Measurements from ENCODE around the gene SGCD.
"Not testable (repeated sequence)": the region's sequence is repeated elsewhere in the genome, so short reads cannot be mapped to it uniquely, and the experiment has no call there.

SGCD gene

DNA sequence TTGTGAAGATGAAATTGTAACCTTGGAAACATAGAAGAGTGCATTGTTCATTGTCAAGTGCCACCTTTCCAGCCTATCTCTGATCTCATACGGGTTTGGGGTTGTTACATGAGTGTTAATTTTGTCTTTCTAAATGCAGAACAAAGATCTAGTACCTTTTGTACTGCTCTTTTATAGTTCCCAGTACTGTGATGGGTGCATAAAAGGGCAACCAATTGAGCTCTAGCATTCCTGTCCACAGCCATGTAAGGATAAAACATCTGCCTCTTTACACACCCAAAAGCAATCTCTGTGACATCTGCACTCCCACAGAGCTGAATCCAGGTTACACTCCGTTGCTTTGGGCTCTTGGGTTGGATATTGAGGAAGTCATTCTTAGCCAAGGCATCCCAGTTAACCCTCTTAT is 255.2 kb downstream of the SGCD start:
- DNase-seq (ENCODE audit: low read depth), result no peak

DNA sequence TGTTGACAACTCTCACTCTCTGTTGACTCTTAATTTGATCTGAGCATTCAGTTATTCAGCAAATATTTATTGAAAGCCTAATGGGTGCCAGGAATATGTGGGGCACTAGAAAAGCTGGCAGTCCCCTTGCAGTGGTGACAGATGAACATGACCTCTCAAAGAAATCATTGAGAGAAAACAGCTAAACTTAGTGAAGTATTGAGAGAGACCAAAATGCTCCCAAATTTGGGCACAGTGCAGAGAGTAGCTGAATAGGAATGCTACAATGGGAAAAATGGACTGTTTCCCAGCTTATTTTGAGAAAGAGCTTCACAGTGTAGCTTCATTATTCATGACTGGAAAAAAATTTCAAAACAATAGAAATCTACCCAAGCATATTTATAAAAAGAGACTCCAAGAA is 257.9 kb downstream of the SGCD start:
- DNase-seq (ENCODE audit: low read depth), result no peak

GRCh38 chr5:156585999-156586398 is 259.0 kb downstream of the SGCD start:
- no peak for DNase-seq (ENCODE audit: low read depth)

DNA sequence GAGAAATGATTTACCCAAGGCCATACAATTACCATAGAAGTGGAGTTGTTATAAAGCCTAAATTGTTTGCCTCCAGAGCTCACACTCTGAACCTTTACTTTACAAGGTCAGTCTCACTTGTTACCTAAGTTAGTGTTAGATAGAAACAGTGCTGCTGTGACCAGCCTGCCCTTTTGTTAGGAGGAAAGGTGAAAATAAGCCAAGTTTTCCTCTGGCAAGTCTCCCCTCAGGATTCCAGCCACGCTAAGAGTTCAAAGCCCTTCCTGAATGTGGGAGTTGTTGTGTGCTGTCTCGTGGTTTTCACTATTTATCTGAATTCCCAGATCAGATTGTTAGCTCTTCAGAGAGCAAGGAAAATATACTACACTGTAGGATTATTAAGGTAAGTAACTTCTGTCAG is 260.0 kb downstream of the SGCD start:
- DNase-seq (ENCODE audit: low read depth), result no peak

GRCh38 chr5:156588306-156588705 is 261.3 kb downstream of the SGCD start:
- no peak for DNase-seq (ENCODE audit: low read depth)

- no peak for DNase-seq (ENCODE audit: low read depth)
Observed at GRCh38 chr5:156589104-156589945, 262.4 kb downstream of the SGCD start.

- DNase-seq (ENCODE audit: low read depth), result no peak
Observed at GRCh38 chr5:156589946-156590216, 262.9 kb downstream of the SGCD start.

DNA sequence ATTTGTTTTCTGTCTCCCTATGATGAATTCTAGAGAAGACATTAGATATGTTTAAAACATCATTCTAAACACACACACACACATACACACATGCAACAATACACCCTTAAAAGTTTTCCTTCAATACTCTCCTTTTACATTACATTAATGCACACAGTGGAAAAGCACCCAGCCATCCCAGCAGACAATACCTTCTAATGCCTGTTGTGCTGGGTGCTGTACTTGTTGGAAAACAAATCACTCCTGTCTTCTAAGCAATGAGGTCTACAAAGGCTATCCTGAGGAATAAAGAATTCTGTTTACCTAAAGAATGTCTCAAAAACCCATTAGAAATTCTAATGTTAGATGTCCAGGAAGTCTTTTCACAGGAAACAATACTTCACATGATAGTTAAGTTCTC is 264.0 kb downstream of the SGCD start:
- DNase-seq (ENCODE audit: low read depth), result no peak

DNA sequence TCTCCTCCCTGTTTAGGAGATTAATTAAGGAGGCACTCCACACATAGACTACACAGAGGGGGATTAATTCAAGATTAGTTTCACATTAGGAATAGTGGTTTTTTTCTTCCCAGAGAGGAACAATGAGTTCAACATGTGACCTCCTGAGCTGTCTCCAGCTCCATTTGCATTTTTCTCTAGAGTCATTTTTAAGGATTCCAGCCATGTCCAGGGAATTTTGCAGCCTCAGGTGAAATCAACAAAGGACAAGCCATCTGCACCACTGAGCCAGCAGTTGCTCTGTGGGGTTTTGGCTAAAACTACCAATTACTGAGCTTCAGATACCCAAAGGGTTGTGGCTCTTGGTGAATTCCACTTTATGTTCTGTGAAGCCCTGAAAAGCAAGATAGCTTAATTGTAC is 264.7 kb downstream of the SGCD start:
- DNase-seq (ENCODE audit: low read depth), result no peak

DNA sequence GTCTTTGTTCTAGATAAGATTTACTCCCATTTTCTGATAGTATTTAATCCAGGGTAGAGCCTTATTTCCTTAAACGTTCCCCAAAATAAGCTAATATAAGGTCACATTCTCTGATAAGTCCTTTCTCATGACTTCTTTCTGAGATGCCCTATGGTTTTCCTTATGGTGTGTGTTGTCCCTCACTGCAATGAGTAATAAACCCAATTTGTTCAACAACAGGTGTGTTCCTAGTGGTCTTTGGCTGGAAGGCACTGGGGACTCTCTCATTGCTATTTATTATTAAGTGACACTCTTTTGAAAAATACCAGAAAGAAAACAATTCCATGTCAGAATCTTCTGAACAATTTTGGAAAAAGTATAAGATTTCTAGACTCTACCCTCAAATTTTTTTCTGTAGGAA is 266.6 kb downstream of the SGCD start:
- no peak for DNase-seq (ENCODE audit: low read depth)

DNA sequence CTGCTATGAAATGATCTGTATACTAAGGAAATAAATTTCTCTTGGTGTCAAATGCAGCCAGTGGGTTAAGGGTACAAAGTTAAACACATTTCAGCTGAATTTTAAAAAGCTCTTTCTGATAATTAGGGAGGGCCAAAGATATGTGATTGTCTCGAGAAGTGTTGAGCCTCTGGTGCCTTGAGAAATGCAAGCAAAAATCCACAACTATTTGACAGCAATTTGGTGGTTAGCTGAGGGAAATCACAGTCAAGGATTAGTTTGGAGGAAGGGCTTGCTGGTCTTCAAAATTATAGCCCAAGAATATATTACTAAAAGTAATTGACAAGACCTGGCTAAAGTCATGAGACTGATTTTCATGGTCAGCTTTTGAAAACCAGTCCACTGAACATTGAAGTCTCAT is 267.4 kb downstream of the SGCD start:
- no peak for DNase-seq (ENCODE audit: low read depth)

DNA sequence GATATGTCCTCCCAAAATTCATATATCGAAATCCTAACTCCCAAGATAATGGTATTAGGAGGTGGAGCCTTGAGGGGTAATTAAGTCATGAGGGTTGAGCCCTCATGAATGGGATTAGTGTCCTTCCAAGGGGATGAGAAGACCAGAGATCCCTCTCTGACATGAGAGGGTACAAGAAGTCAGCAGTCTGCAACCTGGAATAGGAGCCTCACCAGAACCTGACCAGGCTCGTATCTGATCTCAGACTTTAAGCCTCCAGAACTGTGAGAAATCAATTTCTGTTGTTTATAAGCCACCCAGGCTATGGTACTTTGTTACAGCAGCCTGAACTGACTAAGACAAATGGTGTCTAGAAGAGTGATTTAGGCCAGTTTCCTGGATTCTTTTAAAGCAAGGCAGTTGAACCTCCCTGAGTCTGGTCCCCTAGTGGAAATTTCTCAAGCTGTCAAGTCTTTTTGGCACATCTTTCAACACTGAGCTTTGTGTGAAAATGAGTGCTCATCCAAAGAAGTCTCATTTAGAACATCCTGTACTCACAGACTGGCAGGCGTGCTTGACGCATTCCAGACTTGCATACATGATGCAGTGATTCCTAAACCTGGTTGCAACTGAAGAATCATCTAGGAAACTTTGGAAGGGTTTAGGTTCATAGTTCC is 268.3 kb downstream of the SGCD start:
- DNase-seq (ENCODE audit: low read depth), result no peak

DNA sequence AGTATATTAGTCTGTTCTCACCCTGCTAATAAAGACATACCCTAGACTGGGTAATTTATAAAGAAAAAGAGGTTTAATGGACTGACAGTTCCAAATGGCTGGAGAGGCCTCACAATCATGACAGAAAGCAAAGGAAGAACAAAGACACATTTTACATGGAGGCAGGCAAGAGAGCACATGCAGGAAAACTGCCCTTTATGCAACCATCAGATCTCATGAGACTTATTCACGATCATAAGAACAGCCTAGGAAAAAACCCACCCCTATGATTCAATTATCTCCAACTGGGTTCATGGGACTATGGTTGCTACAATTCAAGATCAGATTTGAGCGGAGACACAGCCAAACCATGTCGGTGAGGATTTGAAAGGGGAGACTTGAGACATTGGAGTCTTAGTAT is 270.3 kb downstream of the SGCD start:
- DNase-seq (ENCODE audit: low read depth), result no peak

GRCh38 chr5:156598964-156599363 is 272.0 kb downstream of the SGCD start:
- DNase-seq (ENCODE audit: low read depth), result no peak

DNA sequence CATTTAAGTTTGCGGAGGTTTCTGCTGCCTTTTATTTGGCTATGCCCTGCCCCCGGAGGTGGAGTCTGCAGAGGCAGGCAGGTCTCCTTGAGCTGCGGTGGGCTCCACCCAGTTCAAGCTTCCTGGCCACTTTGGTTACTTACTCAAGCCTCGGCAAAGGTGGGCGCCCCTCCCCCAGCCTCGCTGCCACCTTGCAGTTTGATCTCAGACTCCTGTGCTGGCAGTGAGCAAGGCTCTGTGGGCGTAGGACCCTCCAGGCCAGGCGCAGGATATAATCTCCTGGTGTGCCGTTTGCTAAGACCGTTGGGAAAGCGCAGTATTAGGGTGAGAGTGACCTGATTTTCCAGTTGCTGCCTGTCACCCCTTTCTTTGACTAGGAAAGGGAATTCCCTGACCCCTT is 283.6 kb downstream of the SGCD start:
- DNase-seq (ENCODE audit: low read depth), result not testable (repeated sequence)

- DNase-seq (ENCODE audit: low read depth), result no peak
Observed at GRCh38 chr5:156615901-156616300, 288.9 kb downstream of the SGCD start.

GRCh38 chr5:156617426-156617825 is 290.5 kb downstream of the SGCD start:
- DNase-seq (ENCODE audit: low read depth), result no peak

GRCh38 chr5:156618601-156619000 is 291.6 kb downstream of the SGCD start:
- DNase-seq (ENCODE audit: low read depth), result no peak

DNA sequence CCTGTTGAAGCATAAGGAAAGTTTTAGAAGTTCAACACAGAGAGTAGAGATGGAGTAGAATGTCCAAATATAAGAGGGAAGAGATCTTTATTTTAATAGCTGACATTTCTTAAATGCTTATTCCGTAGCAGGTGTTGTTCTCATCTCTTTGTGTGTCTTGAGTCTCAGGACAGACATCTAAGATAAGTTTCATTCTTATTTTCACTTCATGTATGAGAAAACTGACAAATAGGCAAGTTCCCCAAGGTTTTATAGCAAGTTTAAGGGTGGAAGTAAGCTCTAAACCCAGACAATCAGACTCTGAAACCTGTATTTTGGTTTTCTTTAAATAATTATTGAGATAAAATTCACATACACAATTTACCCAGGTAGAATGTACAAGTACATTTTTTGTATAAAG is 294.8 kb downstream of the SGCD start:
- no peak for DNase-seq (ENCODE audit: low read depth)

DNA sequence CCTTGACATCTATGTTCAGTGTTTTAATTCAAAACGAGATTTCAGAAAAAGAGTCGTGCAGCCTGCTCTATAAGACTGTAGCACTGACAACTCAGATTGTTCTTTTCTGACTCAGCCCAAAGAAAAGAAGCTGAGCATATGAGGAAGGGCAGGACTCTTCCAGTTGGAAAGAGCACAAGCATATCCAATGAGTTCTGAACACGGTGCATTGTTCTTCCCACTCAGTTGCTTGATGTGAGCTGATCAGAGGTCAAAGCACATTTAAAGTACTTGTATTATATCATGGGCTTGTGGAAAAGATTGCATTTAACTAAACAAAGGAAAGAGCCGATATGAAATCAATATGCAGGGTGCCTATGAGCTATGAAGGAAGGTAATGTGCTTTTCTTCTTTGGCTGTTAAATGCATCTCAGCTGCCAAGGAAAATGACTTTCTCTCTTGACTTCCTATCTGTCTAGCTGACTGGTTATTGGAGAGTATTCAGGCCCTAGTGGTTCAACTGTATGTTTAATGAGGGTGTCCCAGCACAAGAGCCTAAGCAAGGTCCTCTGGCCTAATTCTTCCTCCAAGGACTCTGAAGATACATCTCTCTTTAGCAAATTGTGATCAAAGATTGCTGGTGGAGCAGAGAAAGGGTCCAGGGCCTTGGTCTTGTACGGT is 296.5 kb downstream of the SGCD start:
- no peak for DNase-seq (ENCODE audit: low read depth)

DNA sequence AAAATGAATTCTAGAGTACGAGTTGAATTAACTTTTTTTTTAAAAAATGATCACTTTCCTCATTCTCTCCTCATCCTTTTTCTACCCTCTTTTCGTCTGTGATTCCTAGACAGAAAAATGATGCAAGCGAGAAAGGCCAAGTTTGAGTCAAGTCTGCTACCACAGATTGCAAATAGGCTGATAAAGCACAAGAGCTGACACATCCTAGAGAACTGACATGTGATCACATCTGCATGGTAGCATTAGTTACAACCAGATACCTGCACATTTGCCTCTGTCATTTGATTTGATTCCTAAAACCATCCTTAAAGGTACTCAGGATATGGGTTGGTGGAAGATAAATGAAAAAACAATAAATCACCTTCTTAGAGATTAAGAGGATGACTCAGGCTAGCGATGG is 297.7 kb downstream of the SGCD start:
- DNase-seq (ENCODE audit: low read depth), result no peak

- DNase-seq (ENCODE audit: low read depth), result no peak
Observed at GRCh38 chr5:156628421-156628820, 301.5 kb downstream of the SGCD start.

DNA sequence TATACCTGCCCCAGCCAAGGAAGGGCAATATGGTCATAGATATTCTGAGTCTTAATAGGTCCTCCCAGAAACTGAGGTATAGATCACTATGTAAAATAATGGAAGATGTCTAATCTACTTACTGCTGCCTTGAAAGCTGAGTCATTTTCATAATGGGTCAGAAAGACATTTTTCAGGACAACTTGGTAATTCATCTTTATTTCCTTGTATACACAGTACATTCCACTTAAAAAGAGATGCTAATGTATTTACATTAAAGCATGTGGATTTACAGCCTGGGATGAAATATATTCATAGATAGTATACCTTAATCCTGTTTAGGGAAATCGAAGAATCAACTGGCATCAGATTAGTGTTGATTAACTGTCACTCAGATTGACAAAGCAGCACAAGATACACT is 304.0 kb downstream of the SGCD start:
- DNase-seq (ENCODE audit: low read depth), result no peak

GRCh38 chr5:156634301-156634700 is 307.3 kb downstream of the SGCD start:
- DNase-seq (ENCODE audit: low read depth), result no peak
